Muscle layer of duodenum (tissue), 2 donors: ENCODE results near the gene ERC1.
"Not testable (repeated sequence)": the region's sequence is repeated elsewhere in the genome, so short reads cannot be mapped to it uniquely, and the experiment has no call there.

Experiments
- H3K27ac ChIP-seq: one replicate; pipeline ENCODE4 v1.7.0; 2013; ENCODE audit warnings: mild to moderate bottlenecking, low read length
- H3K27me3 ChIP-seq: one replicate; pipeline ENCODE4 v1.7.0; 2013; ENCODE audit warnings: low read depth, mild to moderate bottlenecking, control low read depth, low read length
- H3K36me3 ChIP-seq, 2 donors: one replicate each; pipeline ENCODE4 v1.7.0; 2013; ENCODE audit warnings: low read length in 2 of 2, control low read depth in 1 of 2, mild to moderate bottlenecking in 1 of 2; ENCODE audit not compliant: insufficient read depth in 2 of 2, control insufficient read depth in 1 of 2
- H3K4me1 ChIP-seq, 2 donors: one replicate each; pipeline ENCODE4 v1.7.0; 2013; ENCODE audit warnings: low read length in 2 of 2, mild to moderate bottlenecking in 2 of 2, control low read depth in 1 of 2, moderate library complexity in 1 of 2; ENCODE audit not compliant: insufficient read depth in 2 of 2, control insufficient read depth in 1 of 2
- H3K4me3 ChIP-seq, 2 donors: one replicate each; pipeline ENCODE4 v1.7.0; 2013; ENCODE audit warnings: low read length in 2 of 2, low read depth in 1 of 2, mild to moderate bottlenecking in 1 of 2
- H3K9me3 ChIP-seq, 2 donors: one replicate each; pipeline ENCODE4 v1.7.0; 2013; ENCODE audit warnings: low read length in 2 of 2, control low read depth in 1 of 2, mild to moderate bottlenecking in 1 of 2; ENCODE audit not compliant: control insufficient read depth in 1 of 2
- donor health status: healthy.

Gene ERC1

GRCh38 chr12:1199700-1200099 is 208.7 kb downstream of the ERC1 start:
- H3K4me1 ChIP-seq: peaks cover 0 to 13% of the 10 kb centered on the region in 2 donors
- H3K27me3 ChIP-seq: no peaks in the 10 kb centered on the region
- no peaks in the 10 kb centered on the region for H3K36me3 ChIP-seq
- H3K27ac ChIP-seq: no peak overlapping the region
- peaks cover 0 to 2% of the 10 kb centered on the region in 2 donors for H3K9me3 ChIP-seq
- no peak overlapping the region for H3K4me3 ChIP-seq

- Histone ChIP-seq H3K27ac (no peak overlapping the region), H3K36me3 (no peaks in the 10 kb centered on the region)
Measured at GRCh38 chr12:1201030-1201429, 210.0 kb downstream of the ERC1 start.

GRCh38 chr12:1201886-1202285 is 210.9 kb downstream of the ERC1 start:
- peaks cover 0 to 2% of the 10 kb centered on the region in 2 donors for H3K9me3 ChIP-seq
- H3K27ac ChIP-seq: no peak overlapping the region

More at GRCh38 chr12:1201030-1201429, 210.0 kb downstream of the ERC1 start:
- Histone ChIP-seq H3K4me3 (no peak overlapping the region), H3K9me3 (peaks cover 0 to 2% of the 10 kb centered on the region in 2 donors), H3K4me1 (peaks cover 0 to 20% of the 10 kb centered on the region in 2 donors), H3K27me3 (no peaks in the 10 kb centered on the region)

GRCh38 chr12:1203735-1204019 is 212.7 kb downstream of the ERC1 start:
- H3K27ac ChIP-seq: peak overlapping the region; percentile 7

More at GRCh38 chr12:1201886-1202285, 210.9 kb downstream of the ERC1 start:
- H3K27me3 ChIP-seq: no peaks in the 10 kb centered on the region
- no peak overlapping the region for H3K4me3 ChIP-seq
- peaks cover 0 to 28% of the 10 kb centered on the region in 2 donors for H3K4me1 ChIP-seq
- no peaks in the 10 kb centered on the region for H3K36me3 ChIP-seq

GRCh38 chr12:1204581-1205121 is 213.6 kb downstream of the ERC1 start:
- H3K9me3 ChIP-seq: no peaks in the 10 kb centered on the region
- H3K27ac ChIP-seq: peak overlapping the region; percentile 7
- H3K36me3 ChIP-seq: no peaks in the 10 kb centered on the region
- peak overlapping the region; percentile 53 to 58 for H3K4me3 ChIP-seq
- no peaks in the 10 kb centered on the region for H3K27me3 ChIP-seq
- peaks cover 0 to 28% of the 10 kb centered on the region in 2 donors for H3K4me1 ChIP-seq

More at GRCh38 chr12:1203735-1204019, 212.7 kb downstream of the ERC1 start:
- H3K27me3 ChIP-seq: no peaks in the 10 kb centered on the region
- H3K9me3 ChIP-seq: no peaks in the 10 kb centered on the region
- H3K36me3 ChIP-seq: no peaks in the 10 kb centered on the region
- H3K4me3 ChIP-seq: no peak overlapping the region
- peaks cover 0 to 28% of the 10 kb centered on the region in 2 donors for H3K4me1 ChIP-seq

GRCh38 chr12:1205512-1206060 is 214.6 kb downstream of the ERC1 start:
- H3K9me3 ChIP-seq: no peaks in the 10 kb centered on the region
- H3K4me3 ChIP-seq: no peak overlapping the region
- H3K27me3 ChIP-seq: no peaks in the 10 kb centered on the region
- no peaks in the 10 kb centered on the region for H3K36me3 ChIP-seq
- H3K27ac ChIP-seq: no peak overlapping the region
- H3K4me1 ChIP-seq: peaks cover 0 to 28% of the 10 kb centered on the region in 2 donors

GRCh38 chr12:1206118-1206734 is 215.2 kb downstream of the ERC1 start:
- Histone ChIP-seq H3K36me3 (no peaks in the 10 kb centered on the region), H3K4me1 (peaks cover 0 to 28% of the 10 kb centered on the region in 2 donors), H3K9me3 (no peaks in the 10 kb centered on the region), H3K27me3 (no peaks in the 10 kb centered on the region), H3K27ac (no peak overlapping the region), H3K4me3 (no peak overlapping the region)

GRCh38 chr12:1207276-1207675 is 216.3 kb downstream of the ERC1 start:
- Histone ChIP-seq H3K27ac (no peak overlapping the region), H3K4me3 (no peak overlapping the region), H3K27me3 (no peaks in the 10 kb centered on the region), H3K36me3 (no peaks in the 10 kb centered on the region), H3K9me3 (no peaks in the 10 kb centered on the region), H3K4me1 (peaks cover 0 to 28% of the 10 kb centered on the region in 2 donors)

GRCh38 chr12:1208719-1209118 is 217.7 kb downstream of the ERC1 start:
- not testable (repeated sequence) for H3K4me3 ChIP-seq, H3K9me3 ChIP-seq, H3K27ac ChIP-seq, H3K36me3 ChIP-seq, H3K27me3 ChIP-seq
- peaks cover 0 to 22% of the 10 kb centered on the region in 2 donors for H3K4me1 ChIP-seq

- H3K36me3 ChIP-seq: no peaks in the 10 kb centered on the region
- peaks cover 9 to 10% of the 10 kb centered on the region in 2 donors for H3K4me1 ChIP-seq
- no peaks in the 10 kb centered on the region for H3K27me3 ChIP-seq
- no peaks in the 10 kb centered on the region for H3K9me3 ChIP-seq
- H3K27ac ChIP-seq: no peak overlapping the region
- H3K4me3 ChIP-seq: no peak overlapping the region
Measured at GRCh38 chr12:1212526-1212925, 221.5 kb downstream of the ERC1 start.

- Histone ChIP-seq H3K9me3 (no peaks in the 10 kb centered on the region), H3K36me3 (no peaks in the 10 kb centered on the region), H3K27me3 (no peaks in the 10 kb centered on the region), H3K27ac (no peak overlapping the region), H3K4me3 (no peak overlapping the region), H3K4me1 (peaks cover 15 to 17% of the 10 kb centered on the region in 2 donors)
Measured at GRCh38 chr12:1213205-1213604, 222.2 kb downstream of the ERC1 start.
